Embryonic facial prominence (tissue), 1 donor: Measurements from ENCODE around the gene SULT1C2.

Experiments
- DNase-seq: peaks from one replicate; pipeline ENCODE4 v3.0.0-alpha.2; 2016; ENCODE audit errors: extremely low spot score

Gene SULT1C2

GRCh38 chr2:108293850-108294249, 5.2 kb downstream of the SULT1C2 start:
- no peak for DNase-seq

GRCh38 chr2:108297436-108298141, 8.9 kb downstream of the SULT1C2 start:
- no peak for DNase-seq

GRCh38 chr2:108301558-108301957, 12.9 kb downstream of the SULT1C2 start:
- no peak for DNase-seq

- DNase-seq, result no peak
Measured at GRCh38 chr2:108304975-108305374, 16.3 kb downstream of the SULT1C2 start.

- DNase-seq, result no peak
Measured at GRCh38 chr2:108305901-108306300, 17.2 kb downstream of the SULT1C2 start.

- DNase-seq, result no peak
Measured at GRCh38 chr2:108309903-108310302, 21.2 kb downstream of the SULT1C2 start.

GRCh38 chr2:108314586-108315296, 26.0 kb downstream of the SULT1C2 start:
- no peak for DNase-seq

GRCh38 chr2:108315444-108315934, 26.8 kb downstream of the SULT1C2 start:
- DNase-seq, result no peak

GRCh38 chr2:108316033-108316432, 27.3 kb downstream of the SULT1C2 start:
- no peak for DNase-seq

- DNase-seq, result no peak
Measured at GRCh38 chr2:108316461-108317258, 28.0 kb downstream of the SULT1C2 start.

GRCh38 chr2:108320326-108320922, 31.7 kb downstream of the SULT1C2 start:
- DNase-seq, result no peak

- DNase-seq, result no peak
Measured at GRCh38 chr2:108323619-108324018, 34.9 kb downstream of the SULT1C2 start.

GRCh38 chr2:108324531-108325255, 36.0 kb downstream of the SULT1C2 start:
- no peak for DNase-seq

- no peak for DNase-seq
Measured at GRCh38 chr2:108325756-108326155, 37.1 kb downstream of the SULT1C2 start.

- no peak for DNase-seq
Measured at GRCh38 chr2:108329771-108330170, 41.1 kb downstream of the SULT1C2 start.

GRCh38 chr2:108330979-108331378, 42.3 kb downstream of the SULT1C2 start:
- DNase-seq, result no peak

GRCh38 chr2:108345951-108346350, 57.3 kb downstream of the SULT1C2 start:
- no peak for DNase-seq

- no peak for DNase-seq
Measured at GRCh38 chr2:108346827-108347226, 58.1 kb downstream of the SULT1C2 start.

GRCh38 chr2:108347786-108348185, 59.1 kb downstream of the SULT1C2 start:
- no peak for DNase-seq

GRCh38 chr2:108348816-108349570, 60.3 kb downstream of the SULT1C2 start:
- no peak for DNase-seq

GRCh38 chr2:108349571-108349928, 60.9 kb downstream of the SULT1C2 start:
- no peak for DNase-seq
